GM18858 (cell line): ENCODE data around the gene NR5A2.
"Not testable (repeated sequence)": the region's sequence is repeated elsewhere in the genome, so short reads cannot be mapped to it uniquely, and the experiment has no call there.

Source experiments
- ATAC-seq: cut with Tn5 transposase; IDR thresholded peaks from one replicate; pipeline ENCODE4 v1.9.1; 2021; ENCODE audit not compliant: unreplicated experiment

NR5A2 gene

DNA sequence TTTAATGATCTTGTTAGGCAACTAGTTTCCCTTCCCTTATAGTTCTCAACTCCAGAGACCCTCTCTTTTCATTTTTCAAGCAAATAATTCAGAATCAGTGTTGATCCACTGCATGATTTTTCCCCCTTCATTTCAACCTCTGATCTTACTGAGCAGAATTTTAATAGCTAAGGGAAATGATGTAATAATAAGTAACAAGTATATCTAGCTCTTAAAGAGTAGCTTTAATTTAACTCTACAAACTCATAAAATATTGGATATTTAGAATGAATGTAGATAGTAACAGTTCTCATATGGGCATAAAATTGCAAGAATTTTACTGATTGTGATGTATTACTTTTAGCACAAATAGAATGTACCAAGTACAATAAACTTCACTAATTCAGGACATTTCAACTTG lies 130.2 kb downstream of the NR5A2 start:
- ATAC-seq = no peak

DNA sequence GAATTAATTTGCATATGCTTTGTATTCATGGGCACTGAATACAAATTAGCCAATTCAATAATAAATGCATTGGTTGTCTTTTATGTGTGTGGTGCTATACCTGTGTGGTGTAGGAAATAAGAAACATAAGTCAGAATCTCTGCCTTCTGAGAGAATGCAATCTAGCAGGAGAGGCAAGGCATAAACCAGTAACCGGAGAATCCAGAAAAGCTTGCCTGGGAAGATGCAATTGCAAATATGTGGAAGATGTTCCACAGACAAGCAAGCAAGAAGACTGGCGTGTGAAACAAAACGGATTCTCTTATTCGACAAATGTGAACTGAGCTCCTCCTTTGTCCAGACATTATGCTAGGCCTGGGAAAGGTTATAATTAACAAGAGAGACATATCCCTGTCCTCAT lies 134.3 kb downstream of the NR5A2 start:
- ATAC-seq = no peak

DNA sequence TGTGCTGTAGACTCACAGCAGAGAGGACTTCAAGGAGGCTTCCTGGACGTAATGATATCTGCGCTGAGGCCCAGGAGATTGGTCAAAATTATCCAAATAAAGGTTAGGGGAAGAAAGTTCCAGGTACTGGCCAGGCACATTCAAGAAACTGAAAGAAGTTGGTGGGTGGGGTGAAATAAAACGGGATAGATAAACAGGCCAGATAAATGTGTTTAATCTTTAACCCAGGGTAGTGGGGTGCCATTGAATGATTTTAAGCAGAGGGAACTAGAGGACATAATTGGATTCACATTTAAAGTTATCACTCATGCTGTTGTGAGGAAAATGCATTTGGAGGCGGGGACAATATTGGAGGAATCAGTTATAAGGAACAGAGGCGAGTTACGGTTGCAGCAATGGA lies 134.7 kb downstream of the NR5A2 start:
- no peak for ATAC-seq

DNA sequence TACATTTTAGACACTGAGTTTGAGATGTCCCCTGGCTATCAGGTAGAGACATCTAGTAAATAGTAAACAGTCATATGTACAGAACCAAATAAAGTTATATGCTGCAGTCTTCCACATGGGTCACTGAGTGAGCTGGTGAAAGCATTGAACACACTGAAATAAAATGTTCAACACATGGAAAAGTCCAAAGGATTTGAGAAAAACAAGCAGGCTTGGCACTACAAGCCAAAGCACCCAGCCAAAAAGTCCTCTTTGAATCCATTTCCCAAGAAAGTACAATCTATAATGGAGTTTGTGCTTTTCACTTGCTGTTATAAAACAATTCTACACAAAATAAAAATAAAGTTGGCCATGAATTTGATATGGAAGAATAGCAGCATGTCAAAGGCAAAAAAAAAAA lies 135.4 kb downstream of the NR5A2 start:
- ATAC-seq = no peak

DNA sequence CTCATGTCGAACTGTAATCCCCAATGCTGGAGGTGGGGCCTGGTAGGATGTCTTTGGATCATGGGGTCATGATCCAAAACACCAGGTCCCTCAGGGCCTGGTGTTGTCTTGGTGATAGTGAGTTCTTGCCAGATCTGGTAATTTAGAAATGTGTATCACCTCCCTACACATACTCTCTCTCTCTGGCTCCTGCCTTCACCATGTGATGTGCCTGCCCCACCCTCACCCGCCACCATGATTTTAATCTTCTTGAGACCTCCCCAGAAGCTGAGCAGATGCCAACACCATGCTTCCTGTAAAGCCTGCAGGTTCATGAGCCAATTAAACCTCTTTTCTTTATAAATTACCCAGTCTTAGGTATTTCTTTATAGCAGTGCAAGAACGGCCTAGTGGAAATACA lies 136.4 kb downstream of the NR5A2 start:
- ATAC-seq = no peak

DNA sequence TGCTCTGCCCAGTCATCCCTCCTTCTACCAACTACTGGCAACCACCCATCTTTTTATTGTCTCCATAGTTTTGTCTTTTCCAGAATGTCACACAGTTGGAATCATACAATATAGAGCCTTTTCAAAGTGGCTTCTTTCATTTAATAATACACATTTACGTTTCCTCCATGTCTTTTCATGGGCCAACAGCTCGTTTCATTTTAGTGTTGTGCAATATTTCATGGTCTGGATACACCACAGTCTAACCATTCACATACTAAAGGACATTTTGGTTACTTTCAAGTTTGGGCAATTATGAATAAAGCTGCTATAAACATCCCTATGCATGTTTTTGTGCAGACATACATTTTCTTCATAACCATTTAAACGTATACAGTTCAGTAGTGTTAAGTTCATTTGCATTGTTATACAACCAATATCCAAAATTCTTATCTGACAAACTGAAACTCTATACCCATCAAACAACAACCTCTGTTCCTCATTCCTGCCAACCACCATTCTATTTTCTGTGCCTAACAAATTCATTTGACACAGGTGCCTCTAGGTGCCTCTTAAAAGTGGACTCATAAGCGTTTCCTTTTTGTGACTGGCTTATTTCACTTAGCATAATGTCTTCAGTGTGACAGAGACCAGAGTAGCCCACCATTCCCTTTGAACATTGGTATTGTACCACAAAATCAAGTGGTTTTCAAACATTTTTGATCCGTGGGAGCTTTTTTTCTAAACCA lies 138.1 kb downstream of the NR5A2 start:
- no peak for ATAC-seq

DNA sequence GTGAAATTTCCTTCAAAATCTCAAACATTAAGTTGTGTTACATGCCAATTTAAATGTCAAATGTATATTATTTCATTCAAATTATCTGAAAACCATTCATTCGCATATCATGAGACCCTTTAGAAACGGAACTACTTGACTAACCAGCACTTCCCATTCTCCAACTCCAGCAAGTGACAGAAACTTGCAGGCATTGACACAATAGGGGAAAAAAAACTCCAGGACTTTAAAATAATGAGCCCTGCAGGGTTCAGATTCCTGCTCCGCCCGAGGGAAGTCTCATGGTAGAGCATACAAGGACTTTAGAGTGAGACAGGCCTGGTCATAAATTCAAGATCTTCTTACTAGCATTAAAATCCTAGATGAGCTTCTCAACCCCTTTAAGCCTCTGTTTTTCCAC lies 138.9 kb downstream of the NR5A2 start:
- ATAC-seq = no peak

DNA sequence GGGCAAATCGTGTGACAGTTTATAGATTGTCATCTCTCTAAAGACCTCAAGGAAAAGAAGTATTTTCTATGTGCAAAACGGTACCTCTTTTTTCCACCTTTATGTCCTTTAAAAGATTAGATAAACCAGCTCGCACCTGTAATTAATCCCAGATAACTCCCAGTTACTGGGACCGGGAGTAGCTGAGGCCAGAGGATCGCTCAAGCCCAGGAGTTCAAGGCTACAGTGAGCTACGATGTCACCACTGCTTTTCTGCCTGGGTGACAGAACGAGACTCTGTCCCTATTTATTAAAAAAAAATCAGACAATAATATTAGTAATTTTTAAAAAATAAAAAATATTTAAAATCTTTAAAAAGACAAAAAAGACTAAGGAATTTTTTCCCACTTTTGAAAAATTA lies 141.4 kb downstream of the NR5A2 start:
- ATAC-seq = no peak

DNA sequence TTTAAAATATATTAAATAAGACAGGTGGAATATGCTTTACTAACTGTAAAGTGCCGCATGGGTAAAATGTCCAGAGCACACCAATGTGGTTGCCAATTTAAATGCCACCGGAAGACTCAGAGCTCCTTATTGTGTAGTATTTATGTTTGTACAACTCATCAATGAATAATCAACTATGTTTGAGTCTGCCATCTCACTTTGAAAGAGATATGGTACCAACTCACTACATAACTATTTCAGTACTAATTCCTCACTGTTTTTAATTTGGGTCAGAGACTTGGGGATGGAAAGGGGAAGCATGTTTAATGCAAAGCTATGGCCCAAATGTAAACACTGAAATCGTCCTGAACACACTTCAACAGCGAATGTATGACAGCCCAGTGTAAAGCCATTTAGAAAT lies 144.8 kb downstream of the NR5A2 start:
- no peak for ATAC-seq

DNA sequence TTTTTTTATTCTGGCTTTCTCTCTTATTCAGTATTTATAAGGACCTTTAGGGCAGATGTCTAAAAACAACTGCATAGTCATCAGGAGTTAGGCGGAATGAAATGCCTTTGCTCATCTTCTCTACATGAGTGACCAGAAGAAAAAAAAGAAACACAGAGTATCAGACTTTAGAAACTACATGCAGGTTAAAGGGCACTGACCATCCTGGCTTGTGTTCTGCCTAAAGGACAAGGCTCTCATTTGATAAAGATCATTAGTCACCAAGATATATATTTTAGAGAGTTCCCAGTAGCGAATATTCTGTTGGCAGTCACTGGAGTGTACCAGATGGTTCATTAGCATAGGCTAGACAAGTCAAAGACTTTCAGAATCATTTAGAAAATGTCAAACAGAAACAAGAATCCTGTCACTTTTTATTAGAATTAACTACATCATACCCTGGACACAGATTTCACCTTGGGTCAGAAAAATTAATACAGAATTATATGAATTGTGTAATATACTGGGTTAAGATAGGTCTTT lies 145.6 kb downstream of the NR5A2 start:
- no peak for ATAC-seq

DNA sequence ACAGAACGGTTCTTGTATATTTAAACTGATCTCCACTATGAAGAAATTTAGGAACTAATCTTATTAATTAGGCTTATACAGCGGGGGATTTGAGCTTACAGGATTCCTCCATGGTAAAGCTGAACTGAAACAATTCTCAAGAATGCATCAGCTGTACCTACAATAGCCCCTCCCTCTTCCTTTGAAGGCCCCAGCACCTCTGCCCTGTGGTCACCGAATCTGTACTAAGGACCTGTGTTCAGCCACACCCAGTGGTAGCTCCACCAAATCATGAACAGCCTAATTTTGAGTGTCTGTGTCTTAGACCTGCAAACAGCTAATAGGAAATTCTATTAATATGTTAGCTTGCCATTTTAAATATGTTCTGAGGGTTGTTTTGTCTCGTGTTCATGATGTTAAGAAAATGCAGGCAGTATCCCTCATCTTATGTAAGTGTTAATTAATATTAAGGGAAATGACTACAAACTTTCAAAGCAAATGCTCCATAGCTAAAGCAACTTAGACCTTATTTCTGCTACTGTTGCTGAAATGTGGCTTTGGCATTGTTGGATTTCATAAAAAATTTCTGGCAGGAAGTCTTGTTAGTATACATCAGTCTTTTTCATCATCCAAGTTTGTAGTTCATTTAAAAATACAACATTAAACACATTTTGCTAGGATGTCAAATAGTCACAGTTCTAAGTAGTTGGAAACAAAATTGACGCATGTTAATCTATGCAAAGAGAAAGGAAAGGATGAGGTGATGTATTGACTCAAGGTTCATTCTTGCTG lies 147.2 kb downstream of the NR5A2 start:
- no peak for ATAC-seq

DNA sequence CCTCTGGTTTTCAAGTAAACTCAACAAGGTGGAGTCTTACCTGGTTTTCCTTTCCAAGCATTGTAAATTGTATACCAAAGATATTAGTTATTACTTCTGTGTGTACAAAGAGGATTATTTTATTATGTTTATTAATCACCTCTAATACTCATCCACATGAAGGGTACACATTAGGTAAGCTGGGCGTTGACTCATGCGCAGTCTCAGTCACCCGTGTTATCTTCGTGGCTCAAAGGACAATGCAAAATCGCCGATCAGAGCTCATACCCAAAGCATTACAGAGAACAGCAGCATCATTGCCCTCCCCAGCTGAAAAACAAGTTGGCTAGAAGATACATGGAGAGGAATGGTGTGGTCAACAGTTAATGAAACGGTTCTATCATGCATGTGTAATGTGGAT lies 148.7 kb downstream of the NR5A2 start:
- no peak for ATAC-seq

DNA sequence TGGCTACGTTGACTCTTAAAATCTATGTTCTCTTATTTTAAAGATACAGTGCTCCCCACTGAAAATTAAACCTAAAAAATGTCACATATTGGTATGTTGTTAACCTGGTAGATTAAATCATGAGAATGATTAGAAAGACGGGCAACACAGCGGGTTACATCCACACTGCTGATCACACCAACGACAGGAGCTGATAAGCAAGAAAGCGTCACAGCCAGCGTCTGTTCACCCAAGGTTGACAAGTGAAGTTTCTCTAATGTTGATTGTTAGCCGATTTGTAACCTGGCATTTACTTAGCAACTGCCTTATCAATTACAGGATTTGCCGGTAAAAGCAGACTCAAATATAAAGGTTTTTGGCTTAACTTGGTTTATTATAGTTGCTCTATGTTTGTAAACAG lies 149.3 kb downstream of the NR5A2 start:
- no peak for ATAC-seq

DNA sequence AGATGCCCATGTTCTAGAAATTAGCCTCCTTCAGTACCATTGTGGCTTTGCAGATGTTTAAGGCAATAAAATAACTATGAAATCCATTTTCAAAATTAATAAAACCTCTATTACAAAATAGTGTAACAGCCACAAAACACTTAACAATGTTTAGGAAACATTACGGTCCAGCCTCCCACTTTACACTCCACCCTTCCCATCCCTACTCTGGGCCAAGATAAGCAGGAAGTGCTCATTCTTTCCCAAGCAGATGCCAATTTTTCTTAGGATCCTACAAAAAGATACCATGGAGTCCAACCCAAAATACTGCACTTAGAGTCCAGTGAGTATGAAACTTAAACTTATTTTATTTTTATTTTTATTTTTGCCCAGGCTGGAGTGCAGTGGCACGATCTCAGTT lies 150.8 kb downstream of the NR5A2 start:
- ATAC-seq = no peak

DNA sequence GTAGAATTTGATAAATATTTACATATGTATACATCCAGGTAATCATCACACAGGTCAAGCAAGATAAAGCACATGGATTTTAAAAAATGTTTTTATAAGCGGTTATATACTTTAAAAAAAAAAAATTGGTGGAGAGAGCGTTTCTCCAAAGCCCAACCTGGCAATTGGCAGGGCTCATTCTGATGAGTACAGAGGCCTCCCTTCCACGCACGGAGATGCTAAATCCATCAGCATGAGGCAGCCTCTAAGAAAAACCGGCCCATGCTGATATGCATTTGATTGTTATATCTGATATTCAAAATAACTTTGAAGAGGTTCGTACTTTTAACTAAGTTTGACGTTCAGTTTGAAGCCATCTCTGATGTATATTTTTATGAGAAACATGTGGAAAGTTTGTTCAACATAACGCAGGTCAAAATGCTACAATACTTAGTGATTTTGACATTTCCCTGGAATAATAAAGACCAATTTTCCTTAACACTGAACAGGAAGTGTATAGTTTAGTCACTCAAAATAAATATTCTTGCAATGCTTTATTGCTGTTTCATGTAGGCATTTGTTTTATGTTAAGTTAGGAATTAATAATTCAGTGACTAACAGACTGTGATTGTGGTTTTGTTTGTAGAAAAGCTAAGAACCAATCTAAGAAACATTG lies 151.7 kb downstream of the NR5A2 start:
- ATAC-seq = no peak

DNA sequence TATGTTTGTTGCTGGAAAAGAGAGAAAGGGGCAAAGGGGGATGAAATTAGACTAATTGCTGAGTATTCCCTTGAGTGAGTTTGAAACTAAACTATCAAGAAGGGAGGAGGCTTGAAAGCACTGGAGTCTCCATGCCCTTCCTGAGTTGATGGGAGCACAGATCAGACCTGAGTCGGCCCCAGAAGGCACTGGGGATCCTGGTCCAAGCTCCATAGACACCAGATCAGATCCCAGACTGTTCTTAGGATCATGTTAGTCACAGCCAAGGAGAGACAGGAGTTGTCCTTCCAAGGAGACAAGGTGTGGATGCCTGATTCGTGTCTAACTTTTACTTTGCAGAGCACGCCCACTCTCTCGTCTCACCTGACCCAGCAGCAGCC lies 152.3 kb downstream of the NR5A2 start:
- ATAC-seq = no peak

DNA sequence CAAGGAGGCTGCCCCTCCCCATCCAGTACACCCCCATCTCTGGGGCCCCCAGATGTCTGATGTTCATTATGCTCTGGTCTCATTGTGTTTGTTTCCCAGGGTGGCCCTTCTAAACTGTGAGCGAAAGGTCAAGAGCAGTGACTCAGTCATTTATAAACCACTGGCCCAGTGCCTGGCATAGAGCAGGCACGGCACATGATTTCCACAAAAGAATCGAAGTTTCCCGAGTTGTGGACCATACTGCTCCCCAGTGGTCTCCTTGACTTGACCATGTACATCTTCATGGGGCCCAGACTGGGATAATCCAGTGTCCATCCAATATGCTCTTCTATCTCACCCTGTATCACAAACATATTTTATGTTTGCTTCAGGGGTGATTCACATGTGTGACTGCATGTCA lies 153.3 kb downstream of the NR5A2 start:
- ATAC-seq = no peak

DNA sequence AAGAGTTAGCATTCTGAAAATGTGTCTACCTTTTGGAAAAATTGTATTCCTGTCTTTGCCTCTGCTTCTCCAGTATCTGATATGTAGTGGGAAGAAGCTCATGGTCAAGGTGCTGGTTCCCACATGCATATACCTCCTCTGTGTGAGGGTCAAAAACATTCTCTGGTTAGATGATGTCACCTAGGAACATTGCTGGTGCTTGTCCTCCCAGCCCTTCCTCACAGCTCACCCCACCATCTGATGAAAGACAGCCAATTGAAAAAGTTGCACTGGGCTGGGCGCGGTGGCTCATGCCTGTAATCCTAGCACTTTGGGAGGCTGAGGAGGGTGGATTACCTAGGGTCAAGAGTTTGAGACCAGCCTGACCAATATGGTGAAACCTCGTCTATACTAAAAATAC lies 154.4 kb downstream of the NR5A2 start:
- ATAC-seq = no peak

DNA sequence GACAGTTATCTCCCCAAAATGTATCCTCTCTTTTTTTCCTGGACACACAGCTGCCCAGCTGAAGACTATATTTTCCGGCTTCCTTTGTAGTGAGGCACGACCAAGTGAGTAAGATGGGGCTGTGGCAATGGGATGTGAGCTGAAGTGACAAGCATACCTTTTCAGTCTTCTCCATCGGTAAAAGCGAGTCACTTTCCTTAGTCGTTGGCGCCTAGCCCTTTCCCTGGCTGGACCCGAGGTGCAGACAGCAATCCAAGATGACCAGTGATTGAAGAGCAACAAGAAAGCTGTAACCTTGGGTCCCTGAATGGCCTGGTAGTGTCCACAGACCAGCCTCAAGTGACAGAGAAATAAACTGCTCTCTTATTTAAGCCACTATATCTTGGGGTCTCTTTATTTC lies 155.2 kb downstream of the NR5A2 start:
- no peak for ATAC-seq

DNA sequence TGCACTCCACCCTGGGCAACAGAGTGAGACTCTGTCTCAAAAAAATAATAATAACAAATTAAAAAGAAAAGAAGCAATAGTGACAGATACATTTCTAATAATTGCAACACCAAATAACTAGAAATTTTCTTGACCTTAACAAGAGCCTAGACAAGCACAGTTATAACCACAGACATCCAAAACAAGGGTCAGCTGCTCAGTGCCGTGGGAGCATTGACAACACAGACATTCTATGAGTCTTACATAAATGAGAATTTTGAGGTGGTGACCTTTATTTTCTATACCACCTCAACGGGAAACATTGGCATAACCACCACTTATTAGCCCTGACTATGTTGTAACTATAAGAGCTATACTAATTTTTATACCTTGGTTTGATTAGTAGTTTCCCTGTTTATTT lies 156.1 kb downstream of the NR5A2 start:
- no peak for ATAC-seq

DNA sequence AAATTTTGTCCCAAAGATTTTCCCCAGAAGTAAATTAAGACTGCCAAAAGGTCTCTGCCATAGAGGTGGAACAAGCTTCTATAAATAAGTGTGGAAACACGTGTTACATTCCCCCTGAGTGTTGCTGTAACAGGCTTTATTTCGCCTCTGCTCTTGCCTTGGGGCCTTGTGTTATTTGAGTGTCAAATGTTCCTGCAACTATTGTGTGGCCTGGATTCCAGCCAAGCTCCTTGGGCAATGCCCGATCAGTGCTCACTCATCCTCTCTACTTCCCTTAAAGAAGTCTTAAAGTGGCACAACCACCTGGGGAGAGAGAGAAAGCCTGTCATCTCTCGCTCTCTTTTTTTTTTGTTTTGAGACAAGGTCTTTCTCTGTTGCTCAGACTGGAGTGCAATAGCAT lies 156.7 kb downstream of the NR5A2 start:
- no peak for ATAC-seq

DNA sequence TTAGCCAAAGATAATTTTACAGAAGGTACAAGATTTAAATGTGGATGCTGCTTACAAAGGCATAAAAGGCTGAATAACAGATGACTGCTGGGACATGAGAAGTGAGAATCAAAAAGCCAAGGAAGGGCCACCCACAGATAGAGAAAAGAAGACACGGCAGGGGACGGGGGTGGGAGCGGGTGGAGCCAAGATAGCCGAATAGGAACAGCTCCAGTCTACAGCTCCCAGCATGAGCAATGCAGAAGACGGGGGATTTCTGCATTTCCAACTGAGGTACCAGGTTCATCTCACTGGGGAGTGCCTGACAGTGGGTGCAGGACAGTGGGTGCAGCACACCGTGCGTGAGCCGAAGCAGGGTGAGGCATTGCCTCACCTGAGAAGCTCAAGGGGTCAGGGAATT lies 157.7 kb downstream of the NR5A2 start:
- not testable (repeated sequence) for ATAC-seq
